MM.1S (cell line): Measurements from ENCODE around the gene MPZL3.

Experiments
- DNase-seq: peaks from one replicate; pipeline ENCODE4 v3.0.0-alpha.2; 2015
- H2AFZ ChIP-seq: fragments of 300-600 bp; sonication (generic); 2 replicates; pipeline ENCODE4 v1.6.0; 2016; ENCODE audit warnings: antibody characterized with exemption, low read length
- H3F3A ChIP-seq: fragments of 300-600 bp; sonication (generic); 2 replicates; pipeline ENCODE4 v1.6.1; 2016; ENCODE audit warnings: mild to moderate bottlenecking, antibody characterized with exemption, low read length, moderate library complexity, mixed read lengths; ENCODE audit not compliant: insufficient read depth
- H3K27ac ChIP-seq: fragments of 300-600 bp; sonication (generic); 2 replicates; pipeline ENCODE4 v1.5.1; 2016; ENCODE audit warnings: mild to moderate bottlenecking, low read length
- H3K27me3 ChIP-seq: fragments of 300-600 bp; sonication (generic); replicated peaks from 2 replicates; pipeline ENCODE4 v1.6.0; 2016; ENCODE audit warnings: low read length; ENCODE audit not compliant: insufficient read depth
- H3K36me3 ChIP-seq: fragments of 300-600 bp; sonication (generic); replicated peaks from 2 replicates; pipeline ENCODE4 v1.6.1; 2016; ENCODE audit warnings: mild to moderate bottlenecking, low read length, mixed read lengths; ENCODE audit not compliant: insufficient read depth
- H3K4me1 ChIP-seq: fragments of 300-600 bp; sonication (generic); 2 replicates; pipeline ENCODE4 v1.6.1; 2016; ENCODE audit warnings: low read length, mixed read lengths
- H3K4me2 ChIP-seq: fragments of 300-600 bp; sonication (generic); 2 replicates; pipeline ENCODE4 v1.6.0; 2016; ENCODE audit warnings: low read depth, low read length
- H3K4me3 ChIP-seq: fragments of 300-600 bp; sonication (generic); 2 replicates; pipeline ENCODE4 v1.5.1; 2016; ENCODE audit warnings: low read length, mixed read lengths
- H3K79me2 ChIP-seq: fragments of 300-600 bp; sonication (generic); 2 replicates; pipeline ENCODE4 v1.6.1; 2016; ENCODE audit warnings: mixed run types, low read length, mixed read lengths
- H3K9ac ChIP-seq: fragments of 300-600 bp; sonication (generic); 2 replicates; pipeline ENCODE4 v1.6.1; 2016; ENCODE audit warnings: low read length, mixed read lengths
- H3K9me2 ChIP-seq: fragments of 300-600 bp; sonication (generic); replicated peaks from 2 replicates; pipeline ENCODE4 v1.6.1; 2016; ENCODE audit warnings: mild to moderate bottlenecking, low read length, mixed read lengths; ENCODE audit not compliant: insufficient read depth
- H3K9me3 ChIP-seq: fragments of 300-600 bp; sonication (generic); replicated peaks from 2 replicates; pipeline ENCODE4 v1.6.1; 2016; ENCODE audit warnings: mild to moderate bottlenecking, low read length, mixed read lengths; ENCODE audit not compliant: insufficient read depth
- H4K20me1 ChIP-seq: fragments of 300-600 bp; sonication (generic); 2 replicates; pipeline ENCODE4 v1.6.1; 2016; ENCODE audit warnings: mild to moderate bottlenecking, low read length, moderate library complexity, mixed read lengths; ENCODE audit not compliant: insufficient read depth
- CTCF ChIP-seq: fragments of 300-600 bp; sonication (generic); IDR thresholded peaks from 2 replicates; pipeline ENCODE4 v1.5.1; 2016; ENCODE audit warnings: antibody characterized with exemption, low read length, mixed read lengths
- EZH2 ChIP-seq: fragments of 300-600 bp; sonication (generic); optimal IDR thresholded peaks from 2 replicates; pipeline ENCODE3; 2017; ENCODE audit warnings: low read depth, mild to moderate bottlenecking, antibody characterized with exemption, low read length, mixed read lengths
- EZH2phosphoT487 ChIP-seq: fragments of 300-600 bp; sonication (generic); IDR thresholded peaks from 2 replicates; pipeline ENCODE4 v1.6.1; 2018; ENCODE audit warnings: antibody characterized with exemption, low read length

Gene MPZL3

GRCh38 chr11:118243161-118243560, 9.0 kb downstream of the MPZL3 start:
- no peaks in the 10 kb centered on the region for H3K27me3 ChIP-seq
- no peaks in the 10 kb centered on the region for H4K20me1 ChIP-seq
- DNase-seq: no peak
- H3K9ac ChIP-seq: no peak overlapping the region
- H3F3A ChIP-seq: no peaks in the 10 kb centered on the region
- H3K27ac ChIP-seq: no peak overlapping the region
- H3K9me2 ChIP-seq: no peaks in the 10 kb centered on the region
- TF ChIP-seq EZH2: no peak
- TF ChIP-seq CTCF: no peak
- TF ChIP-seq EZH2phosphoT487: no peak
- H2AFZ ChIP-seq: no peak overlapping the region
- no peaks in the 10 kb centered on the region for H3K4me1 ChIP-seq
- no peaks in the 10 kb centered on the region for H3K9me3 ChIP-seq
- no peaks in the 10 kb centered on the region for H3K79me2 ChIP-seq
- H3K36me3 ChIP-seq: no peaks in the 10 kb centered on the region
- no peak overlapping the region for H3K4me3 ChIP-seq
- H3K4me2 ChIP-seq: no peak overlapping the region

DNA sequence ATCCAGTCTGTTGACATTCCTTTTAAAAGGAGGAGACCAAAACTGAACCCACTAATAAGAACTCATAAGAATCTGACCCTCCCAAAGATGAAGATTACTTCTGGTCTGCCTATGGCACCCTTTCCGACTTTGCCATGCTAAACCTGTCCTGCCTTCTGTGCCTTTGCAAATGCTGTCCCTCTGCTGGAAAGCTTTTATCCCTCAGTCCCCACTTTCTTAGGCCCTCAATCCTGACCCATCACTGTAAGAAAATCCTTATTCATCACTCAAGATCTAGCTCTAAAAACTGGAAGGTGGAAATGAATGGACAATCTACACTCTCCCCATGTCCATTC, 10.4 kb downstream of the MPZL3 start:
- TF ChIP-seq EZH2phosphoT487: no peak
- no peak for TF ChIP-seq CTCF
- TF ChIP-seq EZH2: no peak
- Histone ChIP-seq H3K4me2 (no peak overlapping the region), H3F3A (no peaks in the 10 kb centered on the region)

GRCh38 chr11:118240999-118241763, 11.0 kb downstream of the MPZL3 start:
- Histone ChIP-seq H3K79me2 (no peaks in the 10 kb centered on the region), H3K27ac (no peak overlapping the region), H3K9me2 (no peaks in the 10 kb centered on the region), H3K4me1 (no peaks in the 10 kb centered on the region), H3K9me3 (no peaks in the 10 kb centered on the region), H4K20me1 (no peaks in the 10 kb centered on the region), H2AFZ (no peak overlapping the region), H3K9ac (no peak overlapping the region), H3K36me3 (no peaks in the 10 kb centered on the region), H3F3A (no peaks in the 10 kb centered on the region), H3K4me2 (no peak overlapping the region), H3K27me3 (no peaks in the 10 kb centered on the region), H3K4me3 (no peak overlapping the region)
- no peak for DNase-seq
- TF ChIP-seq CTCF (no peak), EZH2 (no peak), EZH2phosphoT487 (no peak)

More for the DNA sequence above, 10.4 kb downstream of the MPZL3 start:
- Histone ChIP-seq H3K9me3 (no peaks in the 10 kb centered on the region), H3K4me3 (no peak overlapping the region), H4K20me1 (no peaks in the 10 kb centered on the region), H3K27ac (no peak overlapping the region), H3K27me3 (no peaks in the 10 kb centered on the region), H3K4me1 (no peaks in the 10 kb centered on the region), H2AFZ (no peak overlapping the region), H3K9ac (no peak overlapping the region), H3K9me2 (no peaks in the 10 kb centered on the region), H3K79me2 (no peaks in the 10 kb centered on the region), H3K36me3 (no peaks in the 10 kb centered on the region)
- no peak for DNase-seq
